ENCODE data around the gene FARP1.

Gene FARP1

GRCh38 chr13:98384739-98385138, 241.8 kb downstream of the FARP1 start:
- Histone ChIP-seq H3K27ac (ENCODE audit: low read depth, low read length) (no peak overlapping the region), H3K36me3 (ENCODE audit: control insufficient read depth, low read length) (no peaks in the 10 kb centered on the region), H3K27me3 (ENCODE audit: control insufficient read depth, low read length) (peaks cover 2% of the 10 kb centered on the region; the same call in 1 of the 2 replicates), H4K20me1 (ENCODE audit: control insufficient read depth, insufficient read depth, low read depth, low read length) (no peaks in the 10 kb centered on the region), H3K4me2 (ENCODE audit: low read length) (no peak overlapping the region), H3K4me1 (ENCODE audit: control insufficient read depth, low read length) (no peaks in the 10 kb centered on the region), H3K79me2 (ENCODE audit: control insufficient read depth, low read length) (no peaks in the 10 kb centered on the region), H3K9me3 (ENCODE audit: control insufficient read depth, insufficient read depth, low read length) (no peaks in the 10 kb centered on the region), H3F3A (ENCODE audit: control insufficient read depth, insufficient read depth) (no peaks in the 10 kb centered on the region), H3K4me3 (ENCODE audit: low read length) (no peak overlapping the region), H3K9me2 (replicated peaks; ENCODE audit: control insufficient read depth, low read length) (no peaks in the 10 kb centered on the region)
- no peak for TF ChIP-seq CTCF (IDR thresholded peaks at IDR 0.05; ENCODE audit: low read depth, low read length, poor library complexity, severe bottlenecking)
- no peak for TF ChIP-seq EZH2phosphoT487 (IDR thresholded peaks at IDR 0.05; ENCODE audit: borderline replicate concordance, low read length)

- peaks cover 2% of the 10 kb centered on the region; the same call in 1 of the 2 replicates for H3K27me3 ChIP-seq (ENCODE audit: control insufficient read depth, low read length)
- H3K4me1 ChIP-seq (ENCODE audit: control insufficient read depth, low read length) = no peaks in the 10 kb centered on the region
- TF ChIP-seq CTCF (IDR thresholded peaks at IDR 0.05; ENCODE audit: low read depth, low read length, poor library complexity, severe bottlenecking) = no peak
- TF ChIP-seq EZH2phosphoT487 (IDR thresholded peaks at IDR 0.05; ENCODE audit: borderline replicate concordance, low read length) = no peak
- no peak overlapping the region for H3K4me2 ChIP-seq (ENCODE audit: low read length)
- H3K9me2 ChIP-seq (replicated peaks; ENCODE audit: control insufficient read depth, low read length) = no peaks in the 10 kb centered on the region
- no peak overlapping the region for H3K4me3 ChIP-seq (ENCODE audit: low read length)
- H3K9me3 ChIP-seq (ENCODE audit: control insufficient read depth, insufficient read depth, low read length) = no peaks in the 10 kb centered on the region
- H3F3A ChIP-seq (ENCODE audit: control insufficient read depth, insufficient read depth) = no peaks in the 10 kb centered on the region
- no peaks in the 10 kb centered on the region for H4K20me1 ChIP-seq (ENCODE audit: control insufficient read depth, insufficient read depth, low read depth, low read length)
- no peaks in the 10 kb centered on the region for H3K36me3 ChIP-seq (ENCODE audit: control insufficient read depth, low read length)
- H3K27ac ChIP-seq (ENCODE audit: low read depth, low read length) = no peak overlapping the region
- H3K79me2 ChIP-seq (ENCODE audit: control insufficient read depth, low read length) = no peaks in the 10 kb centered on the region
These were observed 242.7 kb downstream of the FARP1 start for GRCh38 chr13:98385606-98386005.

- Histone ChIP-seq H3K36me3 (ENCODE audit: control insufficient read depth, low read length) (no peaks in the 10 kb centered on the region), H3K4me3 (ENCODE audit: low read length) (no peak overlapping the region), H3K27me3 (ENCODE audit: control insufficient read depth, low read length) (peaks cover 2% of the 10 kb centered on the region; the same call in 1 of the 2 replicates), H4K20me1 (ENCODE audit: control insufficient read depth, insufficient read depth, low read depth, low read length) (no peaks in the 10 kb centered on the region), H3K27ac (ENCODE audit: low read depth, low read length) (no peak overlapping the region), H3K9me3 (ENCODE audit: control insufficient read depth, insufficient read depth, low read length) (no peaks in the 10 kb centered on the region), H3F3A (ENCODE audit: control insufficient read depth, insufficient read depth) (no peaks in the 10 kb centered on the region), H3K4me1 (ENCODE audit: control insufficient read depth, low read length) (no peaks in the 10 kb centered on the region), H3K9me2 (replicated peaks; ENCODE audit: control insufficient read depth, low read length) (no peaks in the 10 kb centered on the region), H3K4me2 (ENCODE audit: low read length) (no peak overlapping the region), H3K79me2 (ENCODE audit: control insufficient read depth, low read length) (no peaks in the 10 kb centered on the region)
- TF ChIP-seq CTCF (IDR thresholded peaks at IDR 0.05; ENCODE audit: low read depth, low read length, poor library complexity, severe bottlenecking) = no peak
- no peak for TF ChIP-seq EZH2phosphoT487 (IDR thresholded peaks at IDR 0.05; ENCODE audit: borderline replicate concordance, low read length)
These were observed 243.7 kb downstream of the FARP1 start for GRCh38 chr13:98386637-98387036.

All from DOHH2 (cell line).